Smooth muscle cell of the pulmonary artery (primary cell): ENCODE results near the gene KCNMB4. TPM values are rescaled to one million over a fixed set of nuclear protein-coding genes. Genes with fewer than 3 reads are reported as not detected.

ENCODE experiments used
- total RNA-seq: library from RNA; depleted of rRNA; stranded (reverse); fragments of >200 nt; gene quantifications from 2 replicates; pipeline ENCODE4 v1.2.3, GENCODE V29; 2014

The KCNMB4 gene
- total RNA-seq = 1.3 and 1.6 TPM in 2 replicates

GRCh38 chr12:70365648-70366518, at the start of gene KCNMB4:
Gene KCNMB4, plus strand, starts transcription at chr12:70366290. Its CDS starts 445 bp downstream, at chr12:70366735.

Other genes starting within 250 kb of the KCNMB4 start
- 105 and 140 TPM in 2 replicates for gene CNOT2, start 122.9 kb upstream of the KCNMB4 start, total RNA-seq